ENCODE measurements around the gene PPP1R36.

PPP1R36 gene

DNA sequence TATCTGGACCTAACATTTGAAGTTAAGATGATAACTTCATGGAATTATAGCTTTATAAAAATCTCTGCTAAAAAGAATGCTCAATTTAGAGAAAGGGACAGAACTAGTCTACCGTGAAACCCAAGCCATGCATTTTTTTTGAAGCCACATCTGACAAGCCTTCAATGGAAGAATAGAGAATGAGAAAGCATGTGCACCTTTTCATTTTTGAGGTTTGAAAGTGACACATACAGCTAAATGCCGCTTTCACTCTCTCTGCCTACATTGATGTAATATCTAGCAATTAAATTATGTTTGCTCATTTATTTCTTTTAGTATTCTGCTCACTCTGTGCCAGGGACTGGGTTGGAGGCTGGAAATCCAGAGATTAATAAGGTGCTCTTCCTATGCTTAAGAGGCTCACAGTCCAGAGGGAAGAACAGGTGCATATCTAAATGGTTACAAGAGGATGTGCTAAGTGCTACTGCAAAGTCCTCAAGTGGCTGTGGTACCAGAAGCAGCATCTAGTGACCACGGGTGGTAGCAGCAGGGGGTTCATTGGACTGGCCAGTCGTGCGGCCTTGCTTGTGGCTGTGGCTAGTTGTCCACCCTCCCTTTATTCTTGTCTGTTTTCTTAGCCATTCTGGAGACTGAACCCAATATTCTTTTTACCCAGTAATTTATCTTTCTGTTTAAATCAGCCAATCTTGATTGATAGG, 60.4 kb downstream of the PPP1R36 start:
- DNase-seq (ENCODE audit: low read depth): no peak
- TF ChIP-seq, protein P1, sequence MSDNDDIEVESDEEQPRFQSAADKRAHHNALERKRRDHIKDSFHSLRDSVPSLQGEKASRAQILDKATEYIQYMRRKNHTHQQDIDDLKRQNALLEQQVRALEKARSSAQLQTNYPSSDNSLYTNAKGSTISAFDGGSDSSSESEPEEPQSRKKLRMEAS (IDR thresholded peaks at IDR 0.05; ENCODE audit: low read depth, low read length): no peak
- TF ChIP-seq, protein P2, sequence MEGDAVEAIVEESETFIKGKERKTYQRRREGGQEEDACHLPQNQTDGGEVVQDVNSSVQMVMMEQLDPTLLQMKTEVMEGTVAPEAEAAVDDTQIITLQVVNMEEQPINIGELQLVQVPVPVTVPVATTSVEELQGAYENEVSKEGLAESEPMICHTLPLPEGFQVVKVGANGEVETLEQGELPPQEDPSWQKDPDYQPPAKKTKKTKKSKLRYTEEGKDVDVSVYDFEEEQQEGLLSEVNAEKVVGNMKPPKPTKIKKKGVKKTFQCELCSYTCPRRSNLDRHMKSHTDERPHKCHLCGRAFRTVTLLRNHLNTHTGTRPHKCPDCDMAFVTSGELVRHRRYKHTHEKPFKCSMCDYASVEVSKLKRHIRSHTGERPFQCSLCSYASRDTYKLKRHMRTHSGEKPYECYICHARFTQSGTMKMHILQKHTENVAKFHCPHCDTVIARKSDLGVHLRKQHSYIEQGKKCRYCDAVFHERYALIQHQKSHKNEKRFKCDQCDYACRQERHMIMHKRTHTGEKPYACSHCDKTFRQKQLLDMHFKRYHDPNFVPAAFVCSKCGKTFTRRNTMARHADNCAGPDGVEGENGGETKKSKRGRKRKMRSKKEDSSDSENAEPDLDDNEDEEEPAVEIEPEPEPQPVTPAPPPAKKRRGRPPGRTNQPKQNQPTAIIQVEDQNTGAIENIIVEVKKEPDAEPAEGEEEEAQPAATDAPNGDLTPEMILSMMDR (IDR thresholded peaks at IDR 0.05; ENCODE audit: low read depth, low read length): no peak
- TF ChIP-seq MYC (IDR thresholded peaks at IDR 0.05; ENCODE audit: low read depth, low read length): no peak
- TF ChIP-seq POLR2A (IDR thresholded peaks at IDR 0.05; ENCODE audit: extremely low read depth, insufficient read length): no peak
- H3K4me3 ChIP-seq (ENCODE audit: low read depth, low read length): no peak overlapping the region

DNA sequence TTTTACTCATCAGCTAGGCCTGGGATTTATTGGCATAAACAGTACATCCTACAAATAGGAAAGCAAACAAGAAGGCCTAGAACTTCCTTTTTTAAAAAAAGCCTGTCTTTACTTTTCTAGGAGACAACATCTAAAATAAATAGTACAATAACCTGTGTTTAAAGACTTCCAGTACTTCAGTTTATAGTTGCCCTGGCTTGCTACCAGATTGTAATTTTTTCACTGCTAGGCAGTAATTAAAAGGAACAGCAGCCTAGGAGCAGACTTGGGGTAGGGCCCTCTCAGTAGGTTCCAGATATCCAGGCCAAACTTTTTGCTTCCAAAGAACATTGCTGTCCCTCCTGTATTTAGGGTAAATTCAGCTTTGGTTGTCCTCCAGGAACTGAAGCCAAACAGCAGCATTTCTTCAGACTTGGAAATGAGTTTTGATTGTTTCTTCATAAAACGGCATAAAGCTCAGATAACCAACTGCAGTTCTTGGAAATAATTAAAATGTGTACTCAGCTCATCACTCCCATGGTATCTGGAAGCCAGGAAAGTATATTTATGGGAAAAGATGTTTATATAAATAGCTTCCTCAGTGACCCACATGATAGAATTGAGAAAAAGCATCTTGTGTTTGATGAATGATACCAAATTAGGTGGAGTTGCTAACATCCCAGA, 61.7 kb downstream of the PPP1R36 start:
- DNase-seq (ENCODE audit: low read depth): no peak
- TF ChIP-seq, protein P2 (IDR thresholded peaks at IDR 0.05; ENCODE audit: low read depth, low read length): no peak
- TF ChIP-seq, protein P1 (IDR thresholded peaks at IDR 0.05; ENCODE audit: low read depth, low read length): no peak
- no peak for TF ChIP-seq MYC (IDR thresholded peaks at IDR 0.05; ENCODE audit: low read depth, low read length)
- no peak for TF ChIP-seq POLR2A (IDR thresholded peaks at IDR 0.05; ENCODE audit: extremely low read depth, insufficient read length)
- no peak overlapping the region for H3K4me3 ChIP-seq (ENCODE audit: low read depth, low read length)

DNA sequence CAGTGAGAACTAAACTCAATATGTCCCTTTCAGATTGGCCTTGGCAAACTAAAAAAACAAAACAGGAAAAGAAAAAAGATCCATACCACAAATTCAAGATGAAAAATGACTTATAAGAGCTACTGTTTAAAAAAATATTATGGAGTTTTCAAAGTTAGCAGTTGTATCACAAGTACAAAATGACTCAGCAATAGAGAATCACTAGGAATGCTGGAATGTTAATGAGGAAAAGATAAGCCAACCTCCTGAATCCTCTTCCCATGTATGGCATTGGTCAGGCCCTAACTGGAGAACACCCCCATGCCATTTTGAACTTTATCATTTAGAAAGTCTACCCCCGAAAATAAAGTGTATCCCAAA, 62.2 kb downstream of the PPP1R36 start:
- no peak for DNase-seq (ENCODE audit: low read depth)
- TF ChIP-seq, protein P1 (IDR thresholded peaks at IDR 0.05; ENCODE audit: low read depth, low read length): no peak
- no peak for TF ChIP-seq POLR2A (IDR thresholded peaks at IDR 0.05; ENCODE audit: extremely low read depth, insufficient read length)
- no peak for TF ChIP-seq MYC (IDR thresholded peaks at IDR 0.05; ENCODE audit: low read depth, low read length)
- TF ChIP-seq, protein P2 (IDR thresholded peaks at IDR 0.05; ENCODE audit: low read depth, low read length): no peak
- no peak overlapping the region for H3K4me3 ChIP-seq (ENCODE audit: low read depth, low read length)

DNA sequence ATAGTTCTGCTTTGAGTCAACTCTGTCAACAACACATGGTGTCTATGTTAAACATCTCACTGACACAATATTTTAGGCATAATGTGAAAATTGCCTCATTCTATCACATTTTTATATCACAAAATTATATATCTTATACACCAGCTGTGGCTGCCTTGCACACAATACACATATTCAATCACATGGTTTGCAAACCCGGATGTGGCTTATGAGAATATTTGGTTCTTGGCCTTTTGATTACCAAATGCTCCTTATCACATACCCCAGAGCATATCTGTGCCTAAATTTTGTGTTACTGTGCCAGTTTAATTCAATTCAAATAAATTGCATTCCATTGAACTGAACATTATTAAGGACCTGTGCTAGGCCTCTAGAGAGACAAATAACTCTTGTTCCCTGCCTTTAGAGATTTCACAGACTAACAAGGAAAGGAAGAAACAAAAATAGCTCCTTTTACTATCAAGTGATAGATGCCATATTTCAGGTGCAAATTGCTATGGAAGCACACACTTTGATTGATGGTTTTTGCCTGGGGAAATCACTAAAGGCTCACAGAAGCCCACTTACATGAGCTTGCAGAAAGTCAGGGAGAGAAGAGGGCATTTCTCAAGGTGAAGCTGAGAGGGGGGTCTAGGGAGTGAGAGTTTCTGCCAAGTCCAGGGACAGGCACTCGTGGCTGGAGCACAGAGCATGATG, 63.4 kb downstream of the PPP1R36 start:
- H3K4me3 ChIP-seq (ENCODE audit: low read depth, low read length): no peak overlapping the region
- no peak for DNase-seq (ENCODE audit: low read depth)
- TF ChIP-seq, protein P1 (IDR thresholded peaks at IDR 0.05; ENCODE audit: low read depth, low read length): no peak
- TF ChIP-seq MYC (IDR thresholded peaks at IDR 0.05; ENCODE audit: low read depth, low read length) (no peak), POLR2A (IDR thresholded peaks at IDR 0.05; ENCODE audit: extremely low read depth, insufficient read length) (no peak)
- TF ChIP-seq, protein P2 (IDR thresholded peaks at IDR 0.05; ENCODE audit: low read depth, low read length): no peak

DNA sequence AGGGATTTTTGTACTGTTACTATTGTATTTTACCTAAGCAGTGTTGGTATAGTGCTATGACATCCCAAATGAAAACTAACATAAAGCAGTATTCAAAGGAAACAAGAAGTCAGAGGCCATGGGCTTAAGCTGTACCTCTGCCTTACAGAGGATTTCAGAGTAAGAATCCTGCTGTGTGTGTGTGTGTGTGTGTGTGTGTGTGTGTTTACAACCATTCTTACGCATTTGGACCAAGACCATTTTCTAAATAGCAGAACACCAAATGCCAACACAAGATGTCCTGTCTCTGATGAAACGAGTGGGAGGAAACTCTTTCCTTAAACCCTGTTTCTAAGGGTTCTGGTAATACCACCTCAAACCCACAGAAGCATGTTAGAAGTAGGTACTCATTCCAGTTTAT, 64.4 kb downstream of the PPP1R36 start:
- no peak for TF ChIP-seq POLR2A (IDR thresholded peaks at IDR 0.05; ENCODE audit: extremely low read depth, insufficient read length)
- TF ChIP-seq, protein P2 (IDR thresholded peaks at IDR 0.05; ENCODE audit: low read depth, low read length): no peak
- no peak for TF ChIP-seq MYC (IDR thresholded peaks at IDR 0.05; ENCODE audit: low read depth, low read length)
- TF ChIP-seq, protein P1 (IDR thresholded peaks at IDR 0.05; ENCODE audit: low read depth, low read length): no peak
- no peak for DNase-seq (ENCODE audit: low read depth)
- H3K4me3 ChIP-seq (ENCODE audit: low read depth, low read length): no peak overlapping the region
